GM12892 (cell line): Measurements from ENCODE around the gene GMPS.

Source experiments
- DNase-seq: peaks from one replicate; pipeline ENCODE4 v3.0.0; 2011; ENCODE audit not compliant: insufficient read length
- FAIRE-seq: peaks from 2 replicates; lab custom pipeline; 2011; peaks lifted over from hg19 to GRCh38; lab: Jason Lieb, UNC
- POLR2A ChIP-seq: IDR thresholded peaks from 2 replicates; pipeline ENCODE4 v1.6.1; 2011; ENCODE audit warnings: low read depth, low read length, control low read depth
- POLR2AphosphoS5 ChIP-seq: IDR thresholded peaks from 2 replicates; pipeline ENCODE4 v1.6.1; 2011; ENCODE audit warnings: low read depth, low read length, control low read depth
- TAF1 ChIP-seq: IDR thresholded peaks from 2 replicates; pipeline ENCODE4 v1.6.1; 2011; ENCODE audit warnings: low read depth, mild to moderate bottlenecking, control low read depth, low read length, borderline replicate concordance

The GMPS gene

GRCh38 chr3:155984791-155985417 lies 114.5 kb downstream of the GMPS start:
- FAIRE-seq = no peak
- DNase-seq = no peak
- no peak for TF ChIP-seq TAF1
- TF ChIP-seq POLR2AphosphoS5 = no peak
- no peak for TF ChIP-seq POLR2A

DNA sequence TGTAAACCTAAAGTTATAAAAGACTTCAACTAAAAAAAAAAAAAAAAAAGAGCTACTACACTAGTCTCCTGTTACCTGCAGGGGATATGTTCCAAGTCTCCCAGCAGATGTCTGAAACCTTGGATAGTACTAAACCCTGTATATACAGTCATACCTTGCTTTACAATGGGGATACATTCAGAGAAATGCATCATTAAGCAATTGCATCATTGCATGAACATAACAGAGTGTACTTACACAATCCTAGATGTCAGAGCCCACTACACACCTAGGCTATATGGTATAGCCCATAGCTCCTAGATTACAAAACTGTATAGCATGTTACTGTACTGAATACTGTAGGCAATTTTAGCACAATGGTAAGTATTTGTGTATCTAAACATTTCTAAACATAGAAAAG lies 119.1 kb downstream of the GMPS start:
- FAIRE-seq = no peak
- no peak for TF ChIP-seq TAF1
- TF ChIP-seq POLR2AphosphoS5 = no peak
- TF ChIP-seq POLR2A = no peak
- DNase-seq = no peak

- DNase-seq (no peak), FAIRE-seq (no peak)
- no peak for TF ChIP-seq TAF1
- TF ChIP-seq POLR2AphosphoS5 = no peak
- TF ChIP-seq POLR2A = no peak
Observed at GRCh38 chr3:155991212-155991611, 120.8 kb downstream of the GMPS start.

DNA sequence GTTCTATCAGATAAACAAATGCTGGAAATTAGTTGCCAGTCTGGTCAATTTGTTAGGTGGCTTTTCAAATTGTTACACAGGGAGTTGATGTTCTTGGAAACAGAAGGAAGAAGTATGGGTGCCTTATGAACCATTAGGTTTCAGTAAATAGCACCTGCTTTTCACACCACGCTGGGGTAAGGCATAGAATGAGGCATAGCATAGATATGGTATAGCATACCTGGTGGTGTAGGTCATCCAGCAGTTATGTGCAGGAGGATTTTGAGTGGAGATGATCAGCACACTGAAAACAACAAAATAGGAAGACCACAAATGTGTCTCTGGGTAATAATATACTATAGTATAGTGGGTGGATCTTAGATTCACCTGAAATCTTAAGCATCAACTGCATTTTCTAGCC lies 121.4 kb downstream of the GMPS start:
- DNase-seq = no peak
- TF ChIP-seq POLR2AphosphoS5 = no peak
- no peak for TF ChIP-seq TAF1
- no peak for TF ChIP-seq POLR2A
- no peak for FAIRE-seq
